DOHH2 (cell line): ENCODE measurements around the gene SP140.

Experiments
- H3F3A ChIP-seq: fragments of 200-600 bp; sonication (generic), shearing (Covaris generic); 2 replicates; pipeline ENCODE4 v1.6.0; 2016; ENCODE audit warnings: antibody characterized with exemption, mild to moderate bottlenecking; ENCODE audit not compliant: control insufficient read depth, insufficient read depth
- H3K27ac ChIP-seq: fragments of 200-600 bp; sonication (generic); 2 replicates; pipeline ENCODE4 v1.5.1; 2014; ENCODE audit warnings: low read depth, mild to moderate bottlenecking, low read length, moderate library complexity
- H3K27me3 ChIP-seq: fragments of 200-600 bp; sonication (generic); 2 replicates; pipeline ENCODE4 v1.6.1; 2014; ENCODE audit warnings: mild to moderate bottlenecking, low read length, mixed read lengths; ENCODE audit not compliant: control insufficient read depth
- H3K36me3 ChIP-seq: fragments of 200-600 bp; sonication (generic); 2 replicates; pipeline ENCODE4 v1.6.1; 2014; ENCODE audit warnings: mild to moderate bottlenecking, low read length, moderate library complexity, mixed read lengths; ENCODE audit not compliant: control insufficient read depth
- H3K4me1 ChIP-seq: fragments of 200-600 bp; sonication (generic); 2 replicates; pipeline ENCODE4 v1.6.1; 2014; ENCODE audit warnings: mild to moderate bottlenecking, low read length, mixed read lengths; ENCODE audit not compliant: control insufficient read depth
- H3K4me2 ChIP-seq: fragments of 200-600 bp; sonication (generic); 2 replicates; pipeline ENCODE4 v1.6.0; 2014; ENCODE audit warnings: mild to moderate bottlenecking, low read length, moderate library complexity
- H3K4me3 ChIP-seq: fragments of 200-600 bp; sonication (generic); 2 replicates; pipeline ENCODE4 v1.5.1; 2014; ENCODE audit warnings: mild to moderate bottlenecking, low read length, mixed read lengths
- H3K79me2 ChIP-seq: fragments of 200-600 bp; sonication (generic); 2 replicates; pipeline ENCODE4 v1.6.1; 2014; ENCODE audit warnings: mild to moderate bottlenecking, low read length, mixed read lengths; ENCODE audit not compliant: control insufficient read depth
- H3K9me2 ChIP-seq: fragments of 200-600 bp; sonication (generic); replicated peaks from 2 replicates; pipeline ENCODE4 v1.6.1; 2014; ENCODE audit warnings: mild to moderate bottlenecking, low read length, mixed read lengths; ENCODE audit not compliant: control insufficient read depth
- H3K9me3 ChIP-seq: fragments of 200-600 bp; sonication (generic); 2 replicates; pipeline ENCODE4 v1.6.1; 2014; ENCODE audit warnings: antibody characterized with exemption, low read length, mixed read lengths; ENCODE audit not compliant: control insufficient read depth, insufficient read depth
- H4K20me1 ChIP-seq: fragments of 200-600 bp; sonication (generic); 2 replicates; pipeline ENCODE4 v1.6.0; 2014; ENCODE audit warnings: low read depth, mild to moderate bottlenecking, antibody characterized with exemption, low read length, moderate library complexity; ENCODE audit not compliant: control insufficient read depth, insufficient read depth
- EZH2phosphoT487 ChIP-seq: fragments of 200-600 bp; sonication (generic); IDR thresholded peaks from 2 replicates; pipeline ENCODE4 v1.6.1; 2017; ENCODE audit warnings: borderline replicate concordance, mild to moderate bottlenecking, antibody characterized with exemption, low read length, moderate library complexity, mixed read lengths
- TF ChIP-seq, protein P1 (sequence below): fragments of 200-600 bp; sonication (generic); IDR thresholded peaks from one replicate; pipeline ENCODE4 v1.5.1; 2014; ENCODE audit warnings: antibody characterized with exemption, mild to moderate bottlenecking, low read depth, low read length; ENCODE audit not compliant: poor library complexity, severe bottlenecking

The SP140 gene

DNA sequence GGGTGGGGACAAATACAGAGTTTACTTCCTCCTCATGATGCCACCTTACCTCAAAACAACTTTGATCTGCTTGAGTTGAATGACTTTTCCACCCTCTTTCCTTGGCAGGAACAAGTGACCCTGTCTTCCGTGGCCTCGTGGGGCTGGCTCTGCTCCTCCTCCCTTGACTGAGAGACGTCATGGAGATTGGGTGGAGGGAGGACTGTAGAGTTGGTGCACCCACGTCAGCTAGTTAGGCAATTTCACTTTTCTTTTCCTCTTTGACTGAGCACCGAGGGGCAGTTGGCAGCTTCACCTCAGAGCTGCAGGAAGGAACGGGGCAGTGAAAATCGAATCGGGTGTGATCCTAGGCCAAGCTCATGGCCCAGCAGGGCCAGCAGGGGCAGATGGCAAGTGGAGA lies at the start of gene SP140:
TSS of gene SP140 (plus strand) at position 251 of the 400 bp plus-strand sequence. CDS start at position 360, 109 bp downstream.
- Histone ChIP-seq H3K4me3 (peak within 1 kb of the TSS; percentile 43), H3K9me3 (peaks cover 6% of the 10 kb centered on the region; the same call in 1 of the 2 replicates), H3F3A (0 out of 2 replicates have a peak, but pooled peaks cover 6% of the 10 kb centered on the region), H3K36me3 (no peaks in the 10 kb centered on the region), H3K79me2 (no peaks in the 10 kb centered on the region), H3K9me2 (no peaks in the 10 kb centered on the region), H3K27ac (peak within 1 kb of the TSS; percentile 52), H3K4me1 (peaks cover 62% of the 10 kb centered on the region), H3K4me2 (peak within 1 kb of the TSS; percentile 64), H3K27me3 (no peaks in the 10 kb centered on the region), H4K20me1 (no peaks in the 10 kb centered on the region)
- TF ChIP-seq EZH2phosphoT487: no peak
- TF ChIP-seq, protein P1, sequence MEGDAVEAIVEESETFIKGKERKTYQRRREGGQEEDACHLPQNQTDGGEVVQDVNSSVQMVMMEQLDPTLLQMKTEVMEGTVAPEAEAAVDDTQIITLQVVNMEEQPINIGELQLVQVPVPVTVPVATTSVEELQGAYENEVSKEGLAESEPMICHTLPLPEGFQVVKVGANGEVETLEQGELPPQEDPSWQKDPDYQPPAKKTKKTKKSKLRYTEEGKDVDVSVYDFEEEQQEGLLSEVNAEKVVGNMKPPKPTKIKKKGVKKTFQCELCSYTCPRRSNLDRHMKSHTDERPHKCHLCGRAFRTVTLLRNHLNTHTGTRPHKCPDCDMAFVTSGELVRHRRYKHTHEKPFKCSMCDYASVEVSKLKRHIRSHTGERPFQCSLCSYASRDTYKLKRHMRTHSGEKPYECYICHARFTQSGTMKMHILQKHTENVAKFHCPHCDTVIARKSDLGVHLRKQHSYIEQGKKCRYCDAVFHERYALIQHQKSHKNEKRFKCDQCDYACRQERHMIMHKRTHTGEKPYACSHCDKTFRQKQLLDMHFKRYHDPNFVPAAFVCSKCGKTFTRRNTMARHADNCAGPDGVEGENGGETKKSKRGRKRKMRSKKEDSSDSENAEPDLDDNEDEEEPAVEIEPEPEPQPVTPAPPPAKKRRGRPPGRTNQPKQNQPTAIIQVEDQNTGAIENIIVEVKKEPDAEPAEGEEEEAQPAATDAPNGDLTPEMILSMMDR: no peak

DNA sequence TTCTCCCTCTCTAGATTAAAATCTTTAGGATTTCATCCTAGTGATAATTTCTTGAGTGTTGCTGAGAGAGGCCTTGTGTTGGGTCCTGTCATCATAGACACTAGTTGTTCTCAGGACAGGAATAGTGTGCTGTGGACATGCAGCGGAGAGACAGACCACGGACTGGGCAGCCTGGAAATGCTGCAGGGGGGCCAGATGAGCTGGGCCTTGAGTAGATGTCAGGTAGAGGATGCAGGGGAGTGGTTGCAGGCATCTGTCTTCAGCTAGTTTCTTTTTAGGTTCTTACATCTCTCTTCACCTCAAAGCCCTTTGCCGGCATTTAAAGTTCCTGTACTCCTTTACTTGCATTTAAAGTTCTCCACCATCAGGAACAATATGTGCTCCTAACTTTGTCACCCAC lies 48.5 kb upstream of the SP140 start:
- Histone ChIP-seq H3K27me3 (no peaks in the 10 kb centered on the region), H3K4me1 (no peaks in the 10 kb centered on the region), H3K9me3 (no peaks in the 10 kb centered on the region), H3K36me3 (no peaks in the 10 kb centered on the region), H3K9me2 (no peaks in the 10 kb centered on the region), H3K27ac (no peak overlapping the region), H3K79me2 (no peaks in the 10 kb centered on the region), H3K4me2 (no peak overlapping the region), H3K4me3 (no peak overlapping the region), H3F3A (no peaks in the 10 kb centered on the region), H4K20me1 (no peaks in the 10 kb centered on the region)
- TF ChIP-seq, protein P1: no peak
- no peak for TF ChIP-seq EZH2phosphoT487

DNA sequence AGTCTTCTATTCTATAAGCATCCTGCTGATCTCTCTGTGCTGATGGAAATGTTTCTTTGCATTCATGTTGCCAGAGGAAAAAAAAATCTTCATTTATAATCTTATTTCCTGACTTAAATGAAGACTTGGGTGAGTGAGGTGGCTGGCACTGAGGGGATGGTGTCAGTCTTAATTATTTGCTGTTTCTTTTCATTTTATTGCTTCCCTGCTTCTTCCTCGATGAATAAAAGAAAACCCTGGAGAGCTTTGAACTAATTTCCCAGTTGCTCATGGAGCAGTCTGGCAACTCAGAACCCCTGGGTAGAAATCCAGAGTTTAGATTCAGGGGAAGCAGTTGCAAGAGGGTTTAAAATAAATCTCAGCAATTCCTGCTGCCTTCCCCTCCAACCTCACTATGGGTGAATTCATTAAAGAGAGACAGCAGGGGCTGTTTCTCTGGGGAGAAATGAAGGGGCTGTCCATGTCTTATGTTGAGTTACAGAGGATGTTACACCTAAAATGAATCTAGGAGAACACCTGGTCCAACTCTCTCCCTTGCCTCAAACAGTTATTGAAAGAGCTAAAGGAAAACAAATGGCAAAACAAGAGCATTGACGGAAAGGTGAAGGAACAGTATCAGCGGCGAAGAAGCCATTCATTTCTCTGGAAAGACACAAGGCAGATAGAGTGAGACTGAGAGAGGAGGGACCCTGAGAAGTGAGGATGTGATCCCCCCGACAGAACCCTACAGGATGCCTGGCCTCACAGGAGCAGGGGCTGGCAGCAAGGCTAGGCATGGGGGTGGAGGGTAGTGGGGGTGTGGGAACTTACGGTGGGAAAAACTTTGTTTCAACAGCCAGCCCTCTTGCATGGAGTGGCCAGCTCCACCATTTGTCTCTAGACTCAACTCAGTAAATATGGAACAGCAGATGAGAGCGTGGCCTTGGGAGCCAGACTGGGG lies 46.7 kb upstream of the SP140 start:
- Histone ChIP-seq H3K36me3 (no peaks in the 10 kb centered on the region), H3K4me2 (no peak overlapping the region), H4K20me1 (no peaks in the 10 kb centered on the region), H3K27ac (no peak overlapping the region), H3K79me2 (no peaks in the 10 kb centered on the region), H3F3A (no peaks in the 10 kb centered on the region), H3K9me3 (no peaks in the 10 kb centered on the region), H3K27me3 (no peaks in the 10 kb centered on the region), H3K4me3 (no peak overlapping the region), H3K4me1 (no peaks in the 10 kb centered on the region), H3K9me2 (no peaks in the 10 kb centered on the region)
- TF ChIP-seq EZH2phosphoT487: no peak
- TF ChIP-seq, protein P1: no peak
